WTC11 (cell line): ENCODE measurements around the gene VARS1.

Source experiments
- ATF3 ChIP-seq: sonication (generic); formaldehyde crosslinking; conservative IDR thresholded peaks from 2 replicates; pipeline ENCODE4 v1.8.1; 2022; ENCODE audit warnings: mild to moderate bottlenecking, missing genetic modification reagents
- CREB1 ChIP-seq: sonication (generic); formaldehyde crosslinking; IDR thresholded peaks from 2 replicates; pipeline ENCODE4 v1.8.0; 2023; ENCODE audit warnings: mild to moderate bottlenecking, missing genetic modification reagents
- KAT7 ChIP-seq: sonication (generic); formaldehyde crosslinking; IDR thresholded peaks from 2 replicates; pipeline ENCODE4 v1.8.1; 2023; ENCODE audit warnings: missing genetic modification reagents, mild to moderate bottlenecking, borderline replicate concordance
- NR3C1 ChIP-seq: sonication (generic); formaldehyde crosslinking; conservative IDR thresholded peaks from 2 replicates; pipeline ENCODE4 v1.8.1; 2023; ENCODE audit warnings: low read depth, mild to moderate bottlenecking, missing genetic modification reagents
- SP1 ChIP-seq: sonication (generic); formaldehyde crosslinking; conservative IDR thresholded peaks from 2 replicates; pipeline ENCODE4 v1.8.1; 2022; ENCODE audit warnings: missing genetic modification reagents
- USF2 ChIP-seq: sonication (generic); formaldehyde crosslinking; IDR thresholded peaks from 2 replicates; pipeline ENCODE4 v1.8.1; 2023; ENCODE audit warnings: mild to moderate bottlenecking, missing genetic modification reagents, moderate library complexity
- ZNF512 ChIP-seq: sonication (generic); formaldehyde crosslinking; IDR thresholded peaks from 2 replicates; pipeline ENCODE4 v1.8.1; 2022; ENCODE audit warnings: missing genetic modification reagents, borderline replicate concordance
- TF ChIP-seq, protein P1 (sequence below): fragments of 200-600 bp; IDR thresholded peaks from 2 replicates; pipeline ENCODE4 v1.8.0; 2022; ENCODE audit warnings: antibody characterized with exemption

DNA sequence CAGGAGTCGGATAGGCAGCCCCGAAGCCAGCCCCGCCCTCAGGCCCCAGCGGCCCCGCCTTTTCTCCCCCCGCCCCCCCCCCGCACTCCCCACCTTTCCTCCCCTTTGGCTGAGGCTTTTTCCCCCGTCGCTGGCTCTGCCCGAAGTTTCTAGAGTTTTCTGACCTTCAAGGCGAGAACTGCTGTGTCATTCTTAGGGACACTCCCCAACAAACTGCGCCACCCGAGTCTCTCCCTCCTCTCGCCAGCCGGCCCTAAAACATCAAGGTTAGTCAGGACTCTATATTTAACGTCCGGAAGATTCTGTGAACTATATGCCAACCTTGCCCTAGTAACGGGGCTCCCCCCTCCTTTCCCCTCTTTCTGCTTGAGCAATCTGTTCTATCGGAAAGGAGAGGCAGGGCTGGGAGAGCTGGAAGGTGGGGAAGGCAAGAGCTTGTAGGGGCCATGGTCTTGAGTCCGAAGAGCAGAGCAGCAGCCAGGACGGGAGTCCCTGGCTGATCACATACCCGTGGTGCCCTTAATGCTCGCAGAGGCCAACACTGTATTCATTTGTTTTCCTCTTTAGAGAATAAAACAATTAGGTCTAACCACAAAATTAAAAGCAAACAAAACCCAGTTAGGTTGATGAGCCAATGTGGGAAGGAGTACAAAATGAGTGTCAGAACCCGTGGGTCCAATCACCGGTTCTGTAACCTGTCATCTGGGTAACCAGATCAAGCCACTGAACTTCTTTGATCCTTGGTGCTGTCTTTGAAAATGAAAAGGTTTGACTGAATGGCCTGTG, 26.7 kb upstream of the VARS1 start:
- no peak for TF ChIP-seq ZNF512 (CRISPR knock-in tag)
- TF ChIP-seq KAT7, result no peak
- no peak for TF ChIP-seq ATF3
- TF ChIP-seq SP1 (CRISPR knock-in tag), result no peak
- TF ChIP-seq, protein P1, sequence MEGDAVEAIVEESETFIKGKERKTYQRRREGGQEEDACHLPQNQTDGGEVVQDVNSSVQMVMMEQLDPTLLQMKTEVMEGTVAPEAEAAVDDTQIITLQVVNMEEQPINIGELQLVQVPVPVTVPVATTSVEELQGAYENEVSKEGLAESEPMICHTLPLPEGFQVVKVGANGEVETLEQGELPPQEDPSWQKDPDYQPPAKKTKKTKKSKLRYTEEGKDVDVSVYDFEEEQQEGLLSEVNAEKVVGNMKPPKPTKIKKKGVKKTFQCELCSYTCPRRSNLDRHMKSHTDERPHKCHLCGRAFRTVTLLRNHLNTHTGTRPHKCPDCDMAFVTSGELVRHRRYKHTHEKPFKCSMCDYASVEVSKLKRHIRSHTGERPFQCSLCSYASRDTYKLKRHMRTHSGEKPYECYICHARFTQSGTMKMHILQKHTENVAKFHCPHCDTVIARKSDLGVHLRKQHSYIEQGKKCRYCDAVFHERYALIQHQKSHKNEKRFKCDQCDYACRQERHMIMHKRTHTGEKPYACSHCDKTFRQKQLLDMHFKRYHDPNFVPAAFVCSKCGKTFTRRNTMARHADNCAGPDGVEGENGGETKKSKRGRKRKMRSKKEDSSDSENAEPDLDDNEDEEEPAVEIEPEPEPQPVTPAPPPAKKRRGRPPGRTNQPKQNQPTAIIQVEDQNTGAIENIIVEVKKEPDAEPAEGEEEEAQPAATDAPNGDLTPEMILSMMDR, result no peak
- no peak for TF ChIP-seq USF2 (CRISPR knock-in tag)
- TF ChIP-seq CREB1 (CRISPR knock-in tag), result no peak
- no peak for TF ChIP-seq NR3C1
